GM12878 (cell line): Measurements from ENCODE around the gene CACNA1G. TPM values are rescaled to one million over a fixed set of nuclear protein-coding genes. Genes with fewer than 3 reads are reported as not detected.
A peak's percentile ranks its signal among the peaks of the same experiment; 100 is the strongest.

ENCODE experiments used
- ATAC-seq: fragments of 200-7000 bp; cut with Tn5 transposase; 3 replicates; pipeline ENCODE4 v1.9.1; 2020; ENCODE audit warnings: mild to moderate bottlenecking, moderate library complexity
- BruUV-seq: library from RNA; stranded (reverse); fragments of 400-500 nt; replicated peaks from 2 replicates; lab custom pipeline; 2021; lab: Mats Ljungman, UMichigan
- CTCF ChIA-PET: fragments of 300-600 bp; sonication (Branson Sonifier 250); formaldehyde crosslinking; extraction: SDS; loops from one replicate; lab custom pipeline; 2021; ENCODE audit warnings: inconsistent platforms; lab: Yijun Ruan, JAX
- POLR2A ChIA-PET: fragments of 350-600 bp; formaldehyde crosslinking; extraction: SDS; loops from one replicate; lab custom pipeline; 2021; ENCODE audit warnings: inconsistent platforms; lab: Charles Lee
- RAD21 ChIA-PET: fragments of 300-600 bp; sonication (Branson Sonifier 250); formaldehyde crosslinking; loops from one replicate; lab custom pipeline; 2023; ENCODE audit warnings: antibody characterized with exemption; ENCODE audit not compliant: unreplicated experiment; lab: Charles Lee
- SMC1A ChIA-PET: fragments of 300-600 bp; sonication (Branson Sonifier 250); formaldehyde crosslinking; loops from one replicate; lab custom pipeline; 2023; ENCODE audit not compliant: unreplicated experiment, uncharacterized antibody; lab: Charles Lee
- DNase-seq: peaks from one replicate; pipeline ENCODE4 v3.0.0-alpha.2; 2011; ENCODE audit warnings: low read depth, low spot score
- FAIRE-seq: peaks from 3 replicates; lab custom pipeline; 2011; peaks lifted over from hg19 to GRCh38; lab: Jason Lieb, UNC
- H2AFZ ChIP-seq: 2 replicates; pipeline ENCODE4 v1.6.0; 2011; ENCODE audit warnings: low read depth, low read length, control low read depth; ENCODE audit not compliant: control insufficient read depth
- H3K27ac ChIP-seq: 2 replicates; pipeline ENCODE4 v1.5.1; 2011; ENCODE audit warnings: control low read depth; ENCODE audit not compliant: control insufficient read depth, insufficient read depth
- H3K27me3 ChIP-seq, 2 experiments: replicated peaks in 1 of 2; 2 replicates each; pipeline versions ENCODE4 v1.6.0 to v1.6.1; 2011; ENCODE audit warnings: low read length in 1 of 2; ENCODE audit not compliant: control insufficient read depth in 2 of 2, insufficient read depth in 2 of 2
- H3K36me3 ChIP-seq, 2 experiments: 2 replicates each; pipeline ENCODE4 v1.5.1; 2011; ENCODE audit warnings: low read length in 1 of 2; ENCODE audit not compliant: control insufficient read depth in 2 of 2, insufficient read depth in 2 of 2
- H3K4me1 ChIP-seq: 2 replicates; pipeline ENCODE4 v1.6.1; 2011; ENCODE audit warnings: mild to moderate bottlenecking, low read length, moderate library complexity, mixed read lengths; ENCODE audit not compliant: control insufficient read depth, insufficient read depth
- H3K4me2 ChIP-seq: 2 replicates; pipeline ENCODE4 v1.6.0; 2011; ENCODE audit warnings: control low read depth; ENCODE audit not compliant: control insufficient read depth, insufficient read depth
- H3K4me3 ChIP-seq: fragments of 200-600 bp; sonication (generic); 2 replicates; pipeline ENCODE4 v1.5.1; 2016
- H3K79me2 ChIP-seq: 2 replicates; pipeline ENCODE4 v1.6.0; 2011; ENCODE audit warnings: low read length; ENCODE audit not compliant: control insufficient read depth, insufficient read depth
- H3K9ac ChIP-seq: 2 replicates; pipeline ENCODE4 v1.8.0; 2011; ENCODE audit warnings: low read length, control low read depth, mixed read lengths; ENCODE audit not compliant: control insufficient read depth, insufficient read depth
- H3K9me3 ChIP-seq: replicated peaks from 3 replicates; pipeline ENCODE4 v1.5.1; 2011; ENCODE audit warnings: mild to moderate bottlenecking, low read length; ENCODE audit not compliant: control insufficient read depth, insufficient read depth
- H4K20me1 ChIP-seq: 2 replicates; pipeline ENCODE4 v1.6.0; 2011; ENCODE audit not compliant: control insufficient read depth, insufficient read depth
- HDAC6 ChIP-seq: fragments of 200-600 bp; sonication (generic); IDR thresholded peaks from one replicate; pipeline ENCODE4 v1.8.0; 2017; ENCODE audit warnings: antibody characterized with exemption; ENCODE audit not compliant: unreplicated experiment
- SP1 ChIP-seq: IDR thresholded peaks from one replicate; pipeline ENCODE4 v1.6.1; 2011; ENCODE audit warnings: low read depth, low read length
- TARDBP ChIP-seq: IDR thresholded peaks from 2 replicates; pipeline ENCODE4 v1.6.1; 2016; ENCODE audit warnings: borderline replicate concordance
- ZNF274 ChIP-seq: IDR thresholded peaks from one replicate; pipeline ENCODE4 v1.8.0; 2011; ENCODE audit not compliant: insufficient read length, insufficient read depth
- WGBS: methylation state at CpG from one replicate; pipeline ENCODE4 v1.1.6; 2016; ENCODE audit warnings: low lambda C conversion rate; ENCODE audit not compliant: insufficient replicate concordance, insufficient coverage; ENCODE audit errors: missing lambda C conversion rate; 5-methylcytosine and 5-hydroxymethylcytosine counted together
- in situ Hi-C: fragments of 300-500 bp; cut with MboI; formaldehyde crosslinking; loops from 9 replicates; pipeline ENCODE4 v1.14.3; 2018; ENCODE audit warnings: mixed read lengths
- intact Hi-C: fragments of 100-400 bp; cut with micrococcal nuclease; formaldehyde crosslinking; loops from one replicate; pipeline ENCODE4 v1.14.2; 2022; ENCODE audit not compliant: unreplicated experiment
- polyA plus RNA-seq, 11 experiments: library from polyadenylated mRNA; depleted of rRNA in 4 of 11; unstranded in 6 of 11; stranded (reverse) in 5 of 11; fragments of >200 nt; fragmentation: Nextera tagmentation in 4 of 11; fragmentation: Illumina TruSeq in 1 of 11; extraction: Ambion mirVana in 4 of 11; extraction: Trizol in 1 of 11; gene quantifications; 1 replicate in 1 of 11; 2 replicates in 10 of 11; pipeline versions ENCODE4 v1.2.1 to v1.2.3, GENCODE V29; 2011 to 2016; ENCODE audit warnings: inconsistent platforms in 2 of 11, missing spikeins in 2 of 11, low read depth in 1 of 11
- total RNA-seq, 4 experiments: library from RNA; depleted of rRNA in 3 of 4; stranded (reverse); fragments of >200 nt in 3 of 4; fragmentation: Illumina TruSeq in 1 of 4; extraction: Trizol in 1 of 4; gene quantifications; 2 replicates each; pipeline versions ENCODE4 v1.2.1 to v1.2.3, GENCODE V29; 2013 to 2021
- TF ChIP-seq, protein P1 (sequence below), 3 experiments: IDR thresholded peaks in 2 of 3; conservative IDR thresholded peaks in 1 of 3; 2 replicates each; pipeline ENCODE4 v1.5.1; 2011; ENCODE audit warnings: low read depth in 3 of 3, low read length in 3 of 3, mild to moderate bottlenecking in 3 of 3, control low read depth in 2 of 3, moderate library complexity in 2 of 3, inconsistent platforms in 1 of 3, mixed read lengths in 1 of 3; ENCODE audit not compliant: control insufficient read depth in 2 of 3, insufficient read depth in 1 of 3; ENCODE audit errors: extremely low read depth in 1 of 3
- TF ChIP-seq, protein P2 (sequence below): IDR thresholded peaks from 2 replicates; pipeline ENCODE4 v1.6.1; 2012; ENCODE audit warnings: mild to moderate bottlenecking, low read depth, low read length
- TF ChIP-seq, protein P3 (sequence below): fragments of 450-650 bp; IDR thresholded peaks from 2 replicates; pipeline ENCODE4 v1.6.1; 2017; ENCODE audit warnings: mild to moderate bottlenecking, low read depth, inconsistent platforms; ENCODE audit not compliant: poor library complexity, severe bottlenecking
- TF ChIP-seq, protein P4 (sequence below): fragments of 450-650 bp; formaldehyde crosslinking; IDR thresholded peaks from 2 replicates; pipeline ENCODE4 v1.4.0; 2020; ENCODE audit warnings: mild to moderate bottlenecking, moderate library complexity

CACNA1G gene
- total and polyA plus RNA-seq, 10 of the 15 experiments (the other 5 are each of a cell fraction or from before 2014, with no cell fraction given) = 0.03 to 0.15 TPM; not detected in 8

DNA sequence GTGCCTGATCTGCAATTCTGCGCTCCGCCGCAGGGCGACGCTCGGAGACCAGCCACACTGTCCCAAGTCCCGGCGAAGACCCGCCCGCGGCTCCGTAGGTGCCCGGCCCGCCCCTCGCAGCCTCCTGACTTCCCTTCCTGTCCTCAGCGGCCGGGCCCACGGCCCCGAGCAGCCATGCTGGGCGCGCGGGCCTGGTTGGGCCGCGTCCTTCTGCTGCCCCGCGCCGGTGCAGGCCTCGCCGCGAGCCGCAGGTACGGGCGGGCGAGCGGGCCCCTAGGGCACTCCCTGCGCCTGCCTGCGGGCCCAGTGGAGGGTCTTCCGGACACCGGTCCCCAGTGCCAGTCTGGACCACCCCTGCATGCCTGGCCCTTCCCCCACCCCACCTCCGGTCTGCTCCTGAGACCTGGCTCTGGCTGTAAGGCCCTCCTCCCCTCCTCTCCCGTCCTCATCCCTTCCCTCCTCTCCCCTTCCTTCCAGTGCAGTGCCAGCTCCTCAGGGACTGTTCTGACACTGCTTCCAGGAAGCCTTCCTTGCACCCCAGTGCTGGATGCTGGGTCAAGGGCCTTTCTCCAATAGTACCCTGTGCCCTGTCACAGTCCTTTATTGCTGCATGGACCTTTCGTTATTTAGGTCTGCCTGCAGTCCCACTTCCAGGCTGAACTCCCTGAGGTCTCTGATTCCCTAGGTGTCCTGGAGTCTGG lies 13.3 kb upstream of the CACNA1G start, which contains the start of gene SPATA20:
Gene SPATA20, plus strand, starts transcription at position 140 of the 701 bp plus-strand sequence. Its CDS starts 35 bp downstream, at position 175.
- peak within 1 kb of the TSS; percentile 82 for H2AFZ ChIP-seq
- H3K27ac ChIP-seq = peak within 1 kb of the TSS; percentile 73
- DNase-seq = peak; percentile 47
- ChIA-PET CTCF (interaction anchor here (0.6 to 2.9 kb wide), 13 partner anchors 28 to 423 kb away, joined by 3 to 14 read pairs (median 3); partner anchors contain the start of gene LRRC59), SMC1A (interaction anchor here (0.6 to 1.6 kb wide), 2 partner anchors 31 to 209 kb away, joined by 3 to 4 read pairs; no protein-coding TSS in a partner anchor), RAD21 (interaction anchor here (0.6 to 1.4 kb wide), 3 partner anchors 79 to 448 kb away, joined by 3 to 4 read pairs (median 3); no protein-coding TSS in a partner anchor), POLR2A (interaction anchor here (0.5 to 0.9 kb wide), 2 partner anchors 9 to 78 kb away, joined by 3 to 7 read pairs; no protein-coding TSS in a partner anchor)
- 2% methylated on average over 31 of the region's 42 CpGs for WGBS
- in situ Hi-C loops (loop anchor here (5.0 to 10.0 kb wide), 2 partner anchors 150 to 408 kb away; no protein-coding TSS in a partner anchor), intact Hi-C loops (loop anchor here (1.0 to 10.0 kb wide), 6 partner anchors 79 to 408 kb away; no protein-coding TSS in a partner anchor)
- H3K4me1 ChIP-seq = peaks cover 5% of the 10 kb centered on the region
- no peaks in the 10 kb centered on the region for H4K20me1 ChIP-seq
- H3K4me2 ChIP-seq = peak within 1 kb of the TSS; percentile 100
- H3K36me3 ChIP-seq = no peaks in the 10 kb centered on the region; a peak in 1 of 4 replicates
- H3K79me2 ChIP-seq = peaks cover 3% of the 10 kb centered on the region
- no peaks in the 10 kb centered on the region for H3K9me3 ChIP-seq
- H3K9ac ChIP-seq = peak within 1 kb of the TSS; percentile 84
- ATAC-seq = peak; percentile 96
- no TSS peak for BruUV-seq
- H3K4me3 ChIP-seq = peak within 1 kb of the TSS; percentile 73
- FAIRE-seq = peak; percentile 90
- H3K27me3 ChIP-seq = no peaks in the 10 kb centered on the region
- TF ChIP-seq HDAC6 (no peak), SP1 (peak; percentile 44), ZNF274 (no peak), TARDBP (no peak)
- TF ChIP-seq, protein P1, sequence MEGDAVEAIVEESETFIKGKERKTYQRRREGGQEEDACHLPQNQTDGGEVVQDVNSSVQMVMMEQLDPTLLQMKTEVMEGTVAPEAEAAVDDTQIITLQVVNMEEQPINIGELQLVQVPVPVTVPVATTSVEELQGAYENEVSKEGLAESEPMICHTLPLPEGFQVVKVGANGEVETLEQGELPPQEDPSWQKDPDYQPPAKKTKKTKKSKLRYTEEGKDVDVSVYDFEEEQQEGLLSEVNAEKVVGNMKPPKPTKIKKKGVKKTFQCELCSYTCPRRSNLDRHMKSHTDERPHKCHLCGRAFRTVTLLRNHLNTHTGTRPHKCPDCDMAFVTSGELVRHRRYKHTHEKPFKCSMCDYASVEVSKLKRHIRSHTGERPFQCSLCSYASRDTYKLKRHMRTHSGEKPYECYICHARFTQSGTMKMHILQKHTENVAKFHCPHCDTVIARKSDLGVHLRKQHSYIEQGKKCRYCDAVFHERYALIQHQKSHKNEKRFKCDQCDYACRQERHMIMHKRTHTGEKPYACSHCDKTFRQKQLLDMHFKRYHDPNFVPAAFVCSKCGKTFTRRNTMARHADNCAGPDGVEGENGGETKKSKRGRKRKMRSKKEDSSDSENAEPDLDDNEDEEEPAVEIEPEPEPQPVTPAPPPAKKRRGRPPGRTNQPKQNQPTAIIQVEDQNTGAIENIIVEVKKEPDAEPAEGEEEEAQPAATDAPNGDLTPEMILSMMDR (IDR thresholded peaks at IDR 0.05 in 2 of 3, conservative IDR thresholded peaks at IDR 0.05 in 1 of 3; ENCODE audit: control insufficient read depth in 2 of 3, extremely low read depth in 1 of 3, insufficient read depth in 1 of 3, low read depth in 3 of 3, low read length in 3 of 3) = peak; percentile 98 to 100 (median 100); a peak in 5 of 6 replicates
- TF ChIP-seq, protein P2, sequence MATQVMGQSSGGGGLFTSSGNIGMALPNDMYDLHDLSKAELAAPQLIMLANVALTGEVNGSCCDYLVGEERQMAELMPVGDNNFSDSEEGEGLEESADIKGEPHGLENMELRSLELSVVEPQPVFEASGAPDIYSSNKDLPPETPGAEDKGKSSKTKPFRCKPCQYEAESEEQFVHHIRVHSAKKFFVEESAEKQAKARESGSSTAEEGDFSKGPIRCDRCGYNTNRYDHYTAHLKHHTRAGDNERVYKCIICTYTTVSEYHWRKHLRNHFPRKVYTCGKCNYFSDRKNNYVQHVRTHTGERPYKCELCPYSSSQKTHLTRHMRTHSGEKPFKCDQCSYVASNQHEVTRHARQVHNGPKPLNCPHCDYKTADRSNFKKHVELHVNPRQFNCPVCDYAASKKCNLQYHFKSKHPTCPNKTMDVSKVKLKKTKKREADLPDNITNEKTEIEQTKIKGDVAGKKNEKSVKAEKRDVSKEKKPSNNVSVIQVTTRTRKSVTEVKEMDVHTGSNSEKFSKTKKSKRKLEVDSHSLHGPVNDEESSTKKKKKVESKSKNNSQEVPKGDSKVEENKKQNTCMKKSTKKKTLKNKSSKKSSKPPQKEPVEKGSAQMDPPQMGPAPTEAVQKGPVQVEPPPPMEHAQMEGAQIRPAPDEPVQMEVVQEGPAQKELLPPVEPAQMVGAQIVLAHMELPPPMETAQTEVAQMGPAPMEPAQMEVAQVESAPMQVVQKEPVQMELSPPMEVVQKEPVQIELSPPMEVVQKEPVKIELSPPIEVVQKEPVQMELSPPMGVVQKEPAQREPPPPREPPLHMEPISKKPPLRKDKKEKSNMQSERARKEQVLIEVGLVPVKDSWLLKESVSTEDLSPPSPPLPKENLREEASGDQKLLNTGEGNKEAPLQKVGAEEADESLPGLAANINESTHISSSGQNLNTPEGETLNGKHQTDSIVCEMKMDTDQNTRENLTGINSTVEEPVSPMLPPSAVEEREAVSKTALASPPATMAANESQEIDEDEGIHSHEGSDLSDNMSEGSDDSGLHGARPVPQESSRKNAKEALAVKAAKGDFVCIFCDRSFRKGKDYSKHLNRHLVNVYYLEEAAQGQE = no peak
- TF ChIP-seq, protein P3, sequence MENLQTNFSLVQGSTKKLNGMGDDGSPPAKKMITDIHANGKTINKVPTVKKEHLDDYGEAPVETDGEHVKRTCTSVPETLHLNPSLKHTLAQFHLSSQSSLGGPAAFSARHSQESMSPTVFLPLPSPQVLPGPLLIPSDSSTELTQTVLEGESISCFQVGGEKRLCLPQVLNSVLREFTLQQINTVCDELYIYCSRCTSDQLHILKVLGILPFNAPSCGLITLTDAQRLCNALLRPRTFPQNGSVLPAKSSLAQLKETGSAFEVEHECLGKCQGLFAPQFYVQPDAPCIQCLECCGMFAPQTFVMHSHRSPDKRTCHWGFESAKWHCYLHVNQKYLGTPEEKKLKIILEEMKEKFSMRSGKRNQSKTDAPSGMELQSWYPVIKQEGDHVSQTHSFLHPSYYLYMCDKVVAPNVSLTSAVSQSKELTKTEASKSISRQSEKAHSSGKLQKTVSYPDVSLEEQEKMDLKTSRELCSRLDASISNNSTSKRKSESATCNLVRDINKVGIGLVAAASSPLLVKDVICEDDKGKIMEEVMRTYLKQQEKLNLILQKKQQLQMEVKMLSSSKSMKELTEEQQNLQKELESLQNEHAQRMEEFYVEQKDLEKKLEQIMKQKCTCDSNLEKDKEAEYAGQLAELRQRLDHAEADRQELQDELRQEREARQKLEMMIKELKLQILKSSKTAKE = no peak
- TF ChIP-seq, protein P4, sequence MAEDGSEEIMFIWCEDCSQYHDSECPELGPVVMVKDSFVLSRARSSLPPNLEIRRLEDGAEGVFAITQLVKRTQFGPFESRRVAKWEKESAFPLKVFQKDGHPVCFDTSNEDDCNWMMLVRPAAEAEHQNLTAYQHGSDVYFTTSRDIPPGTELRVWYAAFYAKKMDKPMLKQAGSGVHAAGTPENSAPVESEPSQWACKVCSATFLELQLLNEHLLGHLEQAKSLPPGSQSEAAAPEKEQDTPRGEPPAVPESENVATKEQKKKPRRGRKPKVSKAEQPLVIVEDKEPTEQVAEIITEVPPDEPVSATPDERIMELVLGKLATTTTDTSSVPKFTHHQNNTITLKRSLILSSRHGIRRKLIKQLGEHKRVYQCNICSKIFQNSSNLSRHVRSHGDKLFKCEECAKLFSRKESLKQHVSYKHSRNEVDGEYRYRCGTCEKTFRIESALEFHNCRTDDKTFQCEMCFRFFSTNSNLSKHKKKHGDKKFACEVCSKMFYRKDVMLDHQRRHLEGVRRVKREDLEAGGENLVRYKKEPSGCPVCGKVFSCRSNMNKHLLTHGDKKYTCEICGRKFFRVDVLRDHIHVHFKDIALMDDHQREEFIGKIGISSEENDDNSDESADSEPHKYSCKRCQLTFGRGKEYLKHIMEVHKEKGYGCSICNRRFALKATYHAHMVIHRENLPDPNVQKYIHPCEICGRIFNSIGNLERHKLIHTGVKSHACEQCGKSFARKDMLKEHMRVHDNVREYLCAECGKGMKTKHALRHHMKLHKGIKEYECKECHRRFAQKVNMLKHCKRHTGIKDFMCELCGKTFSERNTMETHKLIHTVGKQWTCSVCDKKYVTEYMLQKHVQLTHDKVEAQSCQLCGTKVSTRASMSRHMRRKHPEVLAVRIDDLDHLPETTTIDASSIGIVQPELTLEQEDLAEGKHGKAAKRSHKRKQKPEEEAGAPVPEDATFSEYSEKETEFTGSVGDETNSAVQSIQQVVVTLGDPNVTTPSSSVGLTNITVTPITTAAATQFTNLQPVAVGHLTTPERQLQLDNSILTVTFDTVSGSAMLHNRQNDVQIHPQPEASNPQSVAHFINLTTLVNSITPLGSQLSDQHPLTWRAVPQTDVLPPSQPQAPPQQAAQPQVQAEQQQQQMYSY = no peak
